ENCODE data around the gene MCC.

Gene MCC

GRCh38 chr5:113267361-113267900 lies 220.8 kb downstream of the MCC start:
- no peak for DNase-seq

- no peak for DNase-seq
Observed at GRCh38 chr5:113266913-113267227, 221.4 kb downstream of the MCC start.

GRCh38 chr5:113266227-113266912 lies 221.9 kb downstream of the MCC start:
- DNase-seq = no peak

GRCh38 chr5:113265190-113265589 lies 223.1 kb downstream of the MCC start:
- DNase-seq = no peak

- DNase-seq = no peak
Observed at GRCh38 chr5:113264046-113264445, 224.2 kb downstream of the MCC start.

GRCh38 chr5:113263545-113263944 lies 224.7 kb downstream of the MCC start:
- no peak for DNase-seq

- DNase-seq = no peak
Observed at GRCh38 chr5:113262674-113263073, 225.6 kb downstream of the MCC start.

- DNase-seq = no peak
Observed at GRCh38 chr5:113259034-113259433, 229.2 kb downstream of the MCC start.

- no peak for DNase-seq
Observed at GRCh38 chr5:113257545-113257944, 230.7 kb downstream of the MCC start.

- no peak for DNase-seq
Observed at GRCh38 chr5:113256671-113257452, 231.4 kb downstream of the MCC start.

- DNase-seq = no peak
Observed at GRCh38 chr5:113255579-113256386, 232.5 kb downstream of the MCC start.

- no peak for DNase-seq
Observed at GRCh38 chr5:113255105-113255504, 233.1 kb downstream of the MCC start.

GRCh38 chr5:113253037-113253436 lies 235.2 kb downstream of the MCC start:
- DNase-seq = no peak

GRCh38 chr5:113252066-113252465 lies 236.2 kb downstream of the MCC start:
- DNase-seq = no peak

GRCh38 chr5:113250341-113250953 lies 237.8 kb downstream of the MCC start:
- no peak for DNase-seq

GRCh38 chr5:113249206-113249605 lies 239.0 kb downstream of the MCC start:
- no peak for DNase-seq

- DNase-seq = no peak
Observed at GRCh38 chr5:113246361-113246870, 241.8 kb downstream of the MCC start.

- no peak for DNase-seq
Observed at GRCh38 chr5:113245427-113246225, 242.6 kb downstream of the MCC start.

- no peak for DNase-seq
Observed at GRCh38 chr5:113244966-113245365, 243.3 kb downstream of the MCC start.

GRCh38 chr5:113243349-113243664 lies 244.9 kb downstream of the MCC start:
- no peak for DNase-seq

GRCh38 chr5:113242481-113243348 lies 245.5 kb downstream of the MCC start:
- no peak for DNase-seq

Measured in CD4-positive, alpha-beta T cell treated with Interleukin-10 for 1 hour (primary cell).